ENCODE data around the gene SLC23A2. TPM values are rescaled to one million over a fixed set of nuclear protein-coding genes. Genes with fewer than 3 reads are reported as not detected.
A peak's percentile ranks its signal among the peaks of the same experiment; 100 is the strongest.
"Not testable (repeated sequence)": the region's sequence is repeated elsewhere in the genome, so short reads cannot be mapped to it uniquely, and the experiment has no call there.

The SLC23A2 gene
- total RNA-seq, 2 experiments from 2014 or later, result 14.3 to 25.7 TPM

GRCh38 chr20:5031206-5031557 is 29.9 kb upstream of the SLC23A2 start:
- TF ChIP-seq EZH2phosphoT487 (IDR thresholded peaks at IDR 0.05; ENCODE audit: borderline replicate concordance, low read depth, low read length) (no peak), CTCF (conservative IDR thresholded peaks at IDR 0.05; ENCODE audit: low read length) (no peak)
- no peak for DNase-seq (ENCODE audit: low spot score)
- Histone ChIP-seq H4K20me1 (ENCODE audit: insufficient read depth, low read length) (no peaks in the 10 kb centered on the region), H3K36me3 (ENCODE audit: insufficient read depth, low read length) (no peaks in the 10 kb centered on the region), H3K4me3 (ENCODE audit: low read depth, low read length, poor library complexity, severe bottlenecking) (no peak overlapping the region), H3K4me2 (ENCODE audit: low read length) (no peak overlapping the region), H2AFZ (ENCODE audit: low read length) (no peak overlapping the region), H3K4me1 (ENCODE audit: insufficient read depth, low read length, poor library complexity, severe bottlenecking) (peaks cover 13% of the 10 kb centered on the region), H3K9me3 (ENCODE audit: low read length) (no peaks in the 10 kb centered on the region), H3K9me2 (ENCODE audit: insufficient read depth, low read length) (no peaks in the 10 kb centered on the region), H3K79me2 (ENCODE audit: insufficient read depth, low read depth, low read length) (no peaks in the 10 kb centered on the region), H3K27ac (ENCODE audit: low read depth, low read length, poor library complexity, severe bottlenecking) (no peak overlapping the region)
- POLR2A ChIA-PET, result interaction anchor here (0.7 to 1.0 kb wide), 3 partner anchors 10 to 1380 kb away, joined by 3 to 5 read pairs (median 4); no protein-coding TSS in a partner anchor
- intact Hi-C loops (cut with micrococcal nuclease; ENCODE audit: unreplicated experiment), result no loop called here
- CTCF ChIA-PET (ENCODE audit: unreplicated experiment), result no interaction called here
- no TSS peak for BruUV-seq (replicated peaks)

GRCh38 chr20:5030348-5031205 is 29.3 kb upstream of the SLC23A2 start:
- no peak for DNase-seq (ENCODE audit: low spot score)
- Histone ChIP-seq H3K4me1 (ENCODE audit: insufficient read depth, low read length, poor library complexity, severe bottlenecking) (peaks cover 13% of the 10 kb centered on the region), H3K4me2 (ENCODE audit: low read length) (peak overlapping the region; percentile 56), H3K4me3 (ENCODE audit: low read depth, low read length, poor library complexity, severe bottlenecking) (no peak overlapping the region), H4K20me1 (ENCODE audit: insufficient read depth, low read length) (no peaks in the 10 kb centered on the region), H2AFZ (ENCODE audit: low read length) (no peak overlapping the region), H3K27ac (ENCODE audit: low read depth, low read length, poor library complexity, severe bottlenecking) (no peak overlapping the region), H3K9me3 (ENCODE audit: low read length) (no peaks in the 10 kb centered on the region), H3K79me2 (ENCODE audit: insufficient read depth, low read depth, low read length) (no peaks in the 10 kb centered on the region), H3K9me2 (ENCODE audit: insufficient read depth, low read length) (no peaks in the 10 kb centered on the region), H3K36me3 (ENCODE audit: insufficient read depth, low read length) (no peaks in the 10 kb centered on the region)
- BruUV-seq (replicated peaks), result no TSS peak
- CTCF ChIA-PET (ENCODE audit: unreplicated experiment), result no interaction called here
- intact Hi-C loops (cut with micrococcal nuclease; ENCODE audit: unreplicated experiment), result no loop called here
- TF ChIP-seq CTCF (conservative IDR thresholded peaks at IDR 0.05; ENCODE audit: low read length) (no peak), EZH2phosphoT487 (IDR thresholded peaks at IDR 0.05; ENCODE audit: borderline replicate concordance, low read depth, low read length) (no peak)
- POLR2A ChIA-PET, result interaction anchor here (0.6 to 1.0 kb wide), 5 partner anchors 11 to 1567 kb away, joined by 3 to 5 read pairs (median 4); no protein-coding TSS in a partner anchor

- H3K79me2 ChIP-seq (ENCODE audit: insufficient read depth, low read depth, low read length); H3K4me2 ChIP-seq (ENCODE audit: low read length); H2AFZ ChIP-seq (ENCODE audit: low read length); intact Hi-C loops (cut with micrococcal nuclease; ENCODE audit: unreplicated experiment); H3K36me3 ChIP-seq (ENCODE audit: insufficient read depth, low read length); DNase-seq (ENCODE audit: low spot score); H3K4me3 ChIP-seq (ENCODE audit: low read depth, low read length, poor library complexity, severe bottlenecking); H3K9me3 ChIP-seq (ENCODE audit: low read length); H3K27ac ChIP-seq (ENCODE audit: low read depth, low read length, poor library complexity, severe bottlenecking); H3K9me2 ChIP-seq (ENCODE audit: insufficient read depth, low read length); H4K20me1 ChIP-seq (ENCODE audit: insufficient read depth, low read length); BruUV-seq (replicated peaks); POLR2A ChIA-PET; CTCF ChIA-PET (ENCODE audit: unreplicated experiment): not testable (repeated sequence)
- peaks cover 13% of the 10 kb centered on the region for H3K4me1 ChIP-seq (ENCODE audit: insufficient read depth, low read length, poor library complexity, severe bottlenecking)
Measured at GRCh38 chr20:5028258-5029059, 27.1 kb upstream of the SLC23A2 start.
